ENCODE results near the gene PTK7.

The PTK7 gene

DNA sequence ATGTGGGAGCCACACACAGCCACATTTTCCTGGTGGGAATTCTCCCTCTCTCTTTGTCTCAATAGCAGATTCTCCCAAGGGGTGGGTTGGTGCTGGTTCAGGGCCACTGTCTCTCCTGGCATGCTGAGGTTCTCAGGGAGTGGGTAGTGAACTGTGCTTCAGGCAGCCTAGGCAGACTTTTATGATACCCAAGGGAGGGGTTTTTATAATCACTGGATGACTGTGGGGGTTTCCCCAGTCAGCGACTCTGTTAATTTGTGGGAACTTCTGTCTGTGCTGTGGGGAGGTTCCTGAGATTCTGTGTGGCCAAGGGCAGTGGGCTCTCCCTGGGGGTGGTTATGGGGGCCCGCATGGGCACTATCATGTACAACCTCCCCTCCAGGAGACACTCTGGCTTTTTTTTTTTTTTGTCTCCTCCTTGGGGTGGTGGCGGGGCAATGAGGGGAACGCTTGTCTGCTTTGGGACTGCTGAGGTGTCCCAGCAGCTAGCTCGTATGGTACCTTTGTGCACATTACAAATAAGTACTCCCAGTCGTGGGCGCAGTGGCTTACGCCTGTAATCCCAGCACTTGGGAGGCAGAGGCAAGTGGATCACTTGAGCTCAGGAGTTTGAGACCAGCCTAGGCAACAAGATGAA, 10.0 kb downstream of the PTK7 start:
- DNase-seq (ENCODE audit: extremely low read depth in 1 of 2, low read depth in 1 of 2) = no peak

DNA sequence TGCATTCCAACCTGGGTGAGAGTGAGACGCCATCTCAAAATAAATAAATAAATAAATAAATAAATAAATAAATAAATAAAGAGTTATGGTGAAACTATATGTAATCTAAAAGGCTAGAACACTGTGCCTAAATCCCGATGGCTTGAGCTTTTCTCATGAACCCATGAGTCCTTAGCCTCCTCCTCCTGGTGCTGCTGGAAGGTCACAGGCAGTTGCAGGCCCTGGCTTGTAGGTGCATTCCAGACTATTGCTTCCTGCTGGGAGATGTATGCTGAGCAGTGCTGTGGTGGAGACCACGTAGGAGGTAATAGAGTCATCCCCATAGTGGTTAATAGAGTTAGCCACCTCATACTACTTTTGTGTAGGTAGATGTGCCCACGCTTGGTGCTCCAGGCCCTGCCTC, 12.5 kb downstream of the PTK7 start:
- DNase-seq (ENCODE audit: extremely low read depth in 1 of 2, low read depth in 1 of 2) = no peak

DNA sequence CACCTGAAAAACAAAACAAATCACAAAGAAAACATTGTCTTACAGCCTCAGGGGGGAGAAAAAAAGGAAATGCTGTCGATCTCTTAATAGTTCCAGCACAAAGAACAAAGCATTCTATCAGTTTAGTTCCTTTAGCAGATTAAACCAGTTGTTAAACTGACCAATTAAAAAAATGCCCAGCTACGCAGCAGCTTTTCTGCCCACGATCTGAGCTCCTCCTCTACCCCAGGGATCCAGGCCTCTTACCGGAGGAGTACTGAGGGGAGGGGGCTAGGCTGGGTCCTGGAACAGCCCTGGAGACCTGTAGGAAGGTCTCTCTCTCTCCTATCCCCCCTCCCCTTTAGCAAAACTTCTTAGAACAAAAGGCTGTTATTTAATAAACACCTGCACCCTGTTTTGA, 13.4 kb downstream of the PTK7 start:
- no peak for DNase-seq (ENCODE audit: extremely low read depth in 1 of 2, low read depth in 1 of 2)

DNA sequence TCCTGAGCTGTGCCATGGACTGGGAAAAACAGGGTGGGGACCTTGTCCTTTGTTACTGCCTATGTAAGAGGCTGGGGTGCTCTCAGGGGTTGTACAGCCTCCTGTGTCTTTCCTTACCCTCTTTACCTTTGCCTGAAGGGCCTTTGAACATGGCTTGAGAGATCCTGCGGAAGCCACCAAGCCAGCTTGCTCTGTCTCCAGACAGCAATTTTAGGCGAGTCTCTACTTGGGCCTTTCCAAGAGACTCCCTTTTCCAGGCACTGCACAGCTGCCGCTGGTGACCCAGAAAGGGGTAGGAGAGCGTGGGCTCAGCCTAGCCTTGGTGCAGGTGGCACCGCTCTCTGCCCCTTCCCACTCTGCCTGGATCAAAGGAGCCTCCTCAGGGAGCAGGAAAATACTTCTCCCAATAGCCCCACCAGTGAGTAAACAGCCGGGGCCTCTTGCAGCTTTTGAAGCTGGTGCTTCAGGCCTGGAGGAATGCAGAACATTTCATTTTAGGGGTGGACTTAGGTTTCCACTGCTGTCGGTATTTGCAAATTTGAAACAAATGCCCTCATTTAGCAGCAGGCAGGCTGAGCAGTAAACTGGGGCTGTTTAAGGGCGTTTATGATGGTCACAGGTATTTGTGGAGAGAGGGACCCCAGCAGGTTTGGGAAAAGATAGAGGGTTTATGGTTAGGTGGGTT, 13.9 kb downstream of the PTK7 start:
- DNase-seq (ENCODE audit: extremely low read depth in 1 of 2, low read depth in 1 of 2) = no peak

DNA sequence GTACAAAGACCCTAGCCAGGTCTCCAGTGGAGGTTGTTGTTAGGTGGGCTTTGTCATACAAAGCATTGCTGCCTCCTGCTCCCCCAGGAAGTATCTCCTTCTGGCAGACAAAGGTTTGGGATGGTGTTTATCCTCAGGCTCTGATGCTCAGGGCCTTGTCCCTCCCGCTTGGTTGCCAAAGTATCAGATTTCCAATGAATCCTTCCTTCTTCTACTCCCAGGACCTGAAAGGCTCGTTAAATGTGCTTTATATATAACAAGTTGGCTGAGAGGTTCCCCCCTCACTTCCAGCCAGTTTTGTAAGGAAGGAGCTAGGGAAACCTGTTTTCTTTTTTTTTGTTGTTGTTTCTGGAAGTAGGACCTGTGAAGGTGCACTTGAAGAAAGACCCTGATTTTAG, 14.4 kb downstream of the PTK7 start:
- no peak for DNase-seq (ENCODE audit: extremely low read depth in 1 of 2, low read depth in 1 of 2)

DNA sequence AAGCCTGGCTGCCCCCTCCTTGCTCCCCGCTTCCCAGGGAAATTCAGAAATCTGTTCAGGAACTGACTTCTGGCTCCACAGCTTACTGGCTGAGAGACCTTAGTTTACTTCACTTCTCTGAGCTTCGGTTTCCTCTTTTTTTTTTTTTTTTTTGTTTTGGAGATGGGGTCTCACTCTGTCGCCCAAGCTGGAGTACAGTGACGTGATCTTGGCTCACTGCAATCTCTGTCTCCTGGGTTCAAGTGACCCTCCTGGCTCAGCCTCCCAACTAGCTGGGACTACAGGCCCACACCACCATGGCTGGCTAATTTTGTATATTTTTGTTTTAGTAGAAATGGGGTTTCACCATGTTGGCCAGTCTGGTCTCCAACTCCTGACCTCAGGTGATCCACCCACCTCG, 14.9 kb downstream of the PTK7 start:
- no peak for DNase-seq (ENCODE audit: extremely low read depth in 1 of 2, low read depth in 1 of 2)

DNA sequence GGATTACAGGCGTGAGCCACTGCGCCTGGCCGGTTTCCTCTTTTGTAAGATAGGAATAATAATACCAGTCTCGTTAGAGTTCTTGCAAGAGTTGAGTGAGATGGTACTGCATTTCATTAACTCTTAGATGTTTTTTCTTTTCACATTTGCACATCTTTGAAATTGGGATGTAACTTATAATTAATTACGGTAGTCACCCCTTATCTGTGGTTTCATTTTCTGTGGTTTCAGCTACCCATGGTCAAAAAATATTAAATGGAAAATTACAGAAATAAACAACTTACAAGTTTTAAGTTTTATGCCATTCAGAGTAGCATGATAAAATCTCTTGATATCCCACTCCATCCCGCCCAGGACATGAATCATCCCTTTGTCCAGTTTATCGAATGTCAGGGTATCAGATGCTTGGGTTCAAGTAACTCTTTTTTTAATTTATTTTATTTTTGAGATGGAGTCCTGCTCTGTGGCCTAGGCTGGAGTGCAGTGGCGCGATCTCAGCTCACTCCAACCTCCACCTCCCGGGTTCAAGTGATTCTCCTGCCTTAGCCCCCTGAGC, 15.4 kb downstream of the PTK7 start:
- no peak for DNase-seq (ENCODE audit: extremely low read depth in 1 of 2, low read depth in 1 of 2)

DNA sequence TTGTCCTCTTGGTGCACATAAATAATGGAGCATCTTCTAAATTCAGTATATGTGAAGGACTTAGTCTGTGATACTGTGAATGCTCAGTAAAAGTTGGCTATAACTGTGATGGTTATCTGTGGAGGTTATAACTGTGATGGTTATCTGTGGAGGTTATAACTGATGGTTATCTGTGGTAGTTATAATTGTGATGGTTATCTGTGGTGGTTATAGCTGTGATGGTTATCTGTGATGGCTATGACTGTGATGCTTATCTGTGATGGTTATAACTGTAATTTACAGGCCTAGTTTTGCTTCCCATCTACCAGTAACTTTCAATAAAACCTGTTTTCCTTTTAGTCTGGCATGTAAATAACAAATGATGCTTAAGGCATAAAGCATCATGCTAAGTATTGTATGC, 16.5 kb downstream of the PTK7 start:
- no peak for DNase-seq (ENCODE audit: extremely low read depth in 1 of 2, low read depth in 1 of 2)

DNA sequence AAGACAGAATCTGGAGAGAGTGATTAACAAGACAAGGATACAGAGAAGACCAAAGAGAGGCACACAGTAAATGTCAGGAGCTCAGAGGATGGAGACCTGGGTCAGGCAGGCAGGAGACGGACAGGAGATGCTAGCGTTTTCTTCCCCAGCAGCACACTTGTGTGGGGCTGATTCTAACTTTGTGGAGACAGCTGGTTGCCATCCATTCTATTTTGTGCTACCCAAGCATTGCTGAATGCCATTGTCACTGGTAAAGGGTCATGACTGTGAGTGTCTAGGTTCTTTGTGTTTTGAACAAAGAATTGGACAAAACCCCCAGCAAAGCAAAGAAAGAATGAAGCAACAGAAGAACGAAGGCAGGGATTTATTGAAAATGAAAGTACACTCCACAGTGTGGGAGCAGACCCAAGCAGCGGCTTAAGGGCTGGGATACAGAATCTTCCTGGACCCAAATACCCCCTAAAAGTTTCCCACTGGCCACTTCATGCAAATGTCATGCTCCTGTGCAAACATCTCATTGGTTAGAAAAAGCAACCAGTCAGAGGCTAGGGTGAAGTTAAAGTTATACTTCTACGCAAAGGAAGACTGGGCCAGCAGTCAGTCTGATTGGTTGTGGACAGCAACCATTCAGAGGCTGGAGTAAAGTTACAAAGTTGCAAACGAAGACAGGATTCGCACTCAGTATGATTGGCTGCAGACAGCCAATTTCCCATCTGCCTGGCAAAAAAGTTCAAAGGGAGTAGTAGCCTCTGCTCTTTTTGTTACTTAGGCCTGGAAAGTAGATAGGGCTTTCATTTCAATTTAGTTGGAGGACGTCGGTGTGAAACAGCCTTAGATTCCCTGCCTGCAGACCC, 17.5 kb downstream of the PTK7 start:
- no peak for DNase-seq (ENCODE audit: extremely low read depth in 1 of 2, low read depth in 1 of 2)

DNA sequence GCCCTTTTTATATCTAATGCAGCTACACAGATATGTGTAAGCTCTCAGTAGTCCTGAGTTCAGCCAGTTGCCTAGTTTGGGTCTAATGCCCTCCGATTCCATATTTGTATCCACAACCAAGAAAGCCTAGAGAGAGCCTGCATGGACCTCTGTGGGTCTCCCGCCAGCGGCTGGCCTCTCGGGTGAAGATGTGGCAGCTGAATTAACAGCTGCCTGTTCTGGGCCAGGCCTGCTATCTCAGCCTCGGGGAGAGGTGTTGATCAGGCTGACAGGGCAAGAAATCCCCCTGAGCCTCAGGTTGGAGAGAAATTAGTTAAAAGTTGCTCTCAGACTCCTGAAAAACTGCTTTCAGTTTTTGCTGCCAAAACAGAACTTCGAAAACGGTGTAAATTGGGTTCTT, 19.8 kb downstream of the PTK7 start:
- DNase-seq (ENCODE audit: extremely low read depth in 1 of 2, low read depth in 1 of 2) = no peak

DNA sequence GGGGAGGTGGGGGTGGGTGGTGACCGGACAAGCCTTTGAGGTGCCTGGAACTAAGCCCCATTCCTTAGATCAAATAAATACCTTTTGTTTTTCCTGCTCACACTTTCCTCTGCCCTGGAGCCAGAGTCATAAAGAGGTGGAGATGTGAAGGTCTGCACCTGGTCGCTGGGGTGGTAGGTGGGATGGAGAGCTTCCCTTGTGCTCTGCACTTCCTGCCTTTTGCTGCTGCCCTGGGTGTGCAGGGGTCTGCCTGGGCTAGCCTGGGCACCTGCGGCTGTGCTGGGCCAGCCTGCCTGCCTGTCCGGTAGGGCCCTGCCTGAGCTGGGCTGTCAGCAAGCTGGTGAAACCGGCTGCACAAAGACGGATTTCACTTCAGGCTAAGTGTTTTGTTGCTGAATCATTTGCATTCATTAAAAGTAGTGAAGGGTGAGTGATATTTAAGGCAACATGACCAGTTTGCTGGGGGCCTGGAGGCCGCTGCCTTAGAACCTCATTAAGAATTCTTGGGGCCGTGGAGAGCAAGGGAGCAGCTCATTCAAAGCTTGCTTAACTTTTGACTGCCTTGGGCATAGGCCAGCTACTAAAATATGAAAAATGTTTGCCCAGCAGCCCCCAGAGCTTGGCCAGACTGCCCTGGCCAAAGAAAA, 20.5 kb downstream of the PTK7 start:
- DNase-seq (ENCODE audit: extremely low read depth in 1 of 2, low read depth in 1 of 2) = no peak

DNA sequence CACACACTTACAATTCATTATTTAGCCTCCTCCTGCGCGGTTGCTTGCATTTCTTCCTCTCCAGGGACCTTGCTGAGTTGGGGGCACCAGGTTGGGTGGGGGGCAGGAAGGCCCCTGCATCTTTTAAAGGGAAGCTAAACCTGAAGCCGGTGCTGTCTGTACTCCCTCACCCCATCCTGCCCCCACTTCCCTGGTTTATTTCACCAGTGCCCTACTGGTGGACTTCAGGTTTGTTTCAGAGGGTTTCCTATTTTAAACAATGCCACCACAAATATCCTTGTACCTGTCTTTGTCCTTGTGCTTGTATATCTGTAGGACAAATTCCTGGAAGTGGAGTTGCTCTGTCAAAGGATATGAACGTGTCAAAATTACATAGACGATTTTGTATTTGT, 21.0 kb downstream of the PTK7 start:
- DNase-seq (ENCODE audit: extremely low read depth in 1 of 2, low read depth in 1 of 2) = no peak

DNA sequence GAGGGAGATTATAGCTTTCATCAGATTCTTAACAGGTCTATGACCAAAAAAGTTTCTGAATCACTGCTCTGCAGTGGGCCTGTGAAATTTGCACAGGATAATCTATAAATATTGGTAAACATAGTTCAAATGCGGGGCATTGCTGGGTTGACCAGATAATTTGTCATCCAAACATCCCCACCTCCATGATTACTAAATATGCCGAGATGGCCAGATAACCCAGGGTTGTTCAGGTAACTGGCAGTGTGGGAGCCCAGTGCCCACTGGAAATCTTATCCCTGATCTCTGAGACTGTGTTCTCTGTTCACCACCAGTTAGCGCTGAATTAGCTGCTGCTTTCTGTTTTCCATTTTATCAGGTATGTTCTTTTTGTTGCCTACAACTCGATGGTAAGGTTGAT, 21.4 kb downstream of the PTK7 start:
- DNase-seq (ENCODE audit: extremely low read depth in 1 of 2, low read depth in 1 of 2) = no peak

DNA sequence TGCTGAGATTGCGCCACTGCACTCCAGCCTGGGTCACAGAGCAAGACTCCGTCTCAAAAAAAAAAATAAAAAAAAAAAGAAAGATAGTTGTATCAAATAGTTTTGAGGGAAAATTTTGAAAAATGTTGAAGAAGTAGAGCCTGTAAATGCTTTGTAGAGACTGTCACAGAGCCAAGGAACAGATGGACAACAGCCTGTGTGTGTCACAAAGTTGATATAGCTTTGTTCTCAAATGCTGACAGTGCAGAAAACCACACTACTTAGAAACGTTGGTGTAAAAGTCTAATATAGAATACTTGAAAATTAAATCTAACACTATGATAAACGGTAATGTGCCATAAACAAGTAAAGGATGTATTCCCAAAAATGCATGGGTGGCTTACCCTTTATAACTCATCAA, 25.4 kb downstream of the PTK7 start:
- no peak for DNase-seq (ENCODE audit: extremely low read depth in 1 of 2, low read depth in 1 of 2)

DNA sequence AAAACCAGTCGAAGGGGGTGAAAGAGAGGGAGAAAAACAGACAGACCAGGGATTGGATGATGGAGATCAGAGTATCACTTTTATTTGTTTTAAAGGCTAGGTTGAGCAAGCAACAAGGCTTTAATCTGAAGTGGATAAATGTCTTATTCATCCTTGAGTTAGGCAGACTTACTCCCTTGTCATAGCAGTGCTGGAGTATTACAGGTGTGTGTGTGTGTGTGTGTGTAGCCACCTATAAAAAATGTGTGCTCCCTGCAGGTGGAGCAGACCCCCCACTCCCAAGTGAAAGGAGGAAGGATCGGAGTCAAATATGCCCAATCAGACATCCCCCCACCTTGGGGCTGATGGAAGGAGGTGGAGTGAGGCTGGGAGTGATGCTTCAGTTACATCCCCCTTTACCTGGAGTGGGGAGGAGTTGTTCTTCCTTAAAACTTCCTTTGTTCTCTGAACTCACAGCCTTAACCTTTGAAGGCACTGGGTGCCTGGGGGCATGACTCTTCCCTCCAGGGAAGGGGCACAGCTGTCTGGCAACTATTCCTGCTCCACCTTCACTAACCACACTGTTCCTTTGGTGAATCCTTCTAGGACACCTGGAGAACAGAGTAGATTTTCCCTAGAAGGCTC, 27.3 kb downstream of the PTK7 start:
- DNase-seq (ENCODE audit: extremely low read depth in 1 of 2, low read depth in 1 of 2) = no peak

DNA sequence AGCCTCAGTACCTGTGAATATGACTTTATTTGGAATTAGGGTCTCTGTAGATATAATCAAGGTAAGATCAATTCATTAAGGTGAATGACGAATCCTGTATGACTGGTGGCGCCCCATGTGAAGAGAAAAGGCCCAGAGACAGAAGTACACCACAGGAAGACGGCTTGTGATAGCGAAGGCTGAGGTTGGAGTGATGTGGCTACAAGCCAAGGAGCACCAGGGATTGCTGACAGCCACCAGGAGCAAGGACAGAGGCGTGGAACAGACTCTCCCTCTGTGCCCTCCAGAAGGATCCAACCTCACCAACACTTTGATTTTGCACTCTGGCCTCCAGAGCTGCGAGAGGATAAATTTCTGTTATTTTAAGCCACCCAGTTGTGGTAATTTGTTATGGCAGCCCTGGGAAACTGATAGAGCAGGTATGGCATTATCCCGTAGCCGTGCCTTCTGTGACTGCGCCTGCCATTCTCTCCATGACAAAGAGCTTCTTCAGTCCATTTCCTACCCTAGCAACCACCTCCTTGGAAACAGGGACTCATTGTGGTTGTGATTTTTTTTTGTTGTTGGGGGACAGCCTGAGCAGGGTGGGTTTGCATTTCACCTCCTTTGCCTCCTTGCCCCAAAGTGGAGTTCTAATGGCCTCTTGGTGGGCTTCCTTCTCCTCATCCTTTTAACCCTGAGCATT, 29.6 kb downstream of the PTK7 start:
- no peak for DNase-seq (ENCODE audit: extremely low read depth in 1 of 2, low read depth in 1 of 2)

DNA sequence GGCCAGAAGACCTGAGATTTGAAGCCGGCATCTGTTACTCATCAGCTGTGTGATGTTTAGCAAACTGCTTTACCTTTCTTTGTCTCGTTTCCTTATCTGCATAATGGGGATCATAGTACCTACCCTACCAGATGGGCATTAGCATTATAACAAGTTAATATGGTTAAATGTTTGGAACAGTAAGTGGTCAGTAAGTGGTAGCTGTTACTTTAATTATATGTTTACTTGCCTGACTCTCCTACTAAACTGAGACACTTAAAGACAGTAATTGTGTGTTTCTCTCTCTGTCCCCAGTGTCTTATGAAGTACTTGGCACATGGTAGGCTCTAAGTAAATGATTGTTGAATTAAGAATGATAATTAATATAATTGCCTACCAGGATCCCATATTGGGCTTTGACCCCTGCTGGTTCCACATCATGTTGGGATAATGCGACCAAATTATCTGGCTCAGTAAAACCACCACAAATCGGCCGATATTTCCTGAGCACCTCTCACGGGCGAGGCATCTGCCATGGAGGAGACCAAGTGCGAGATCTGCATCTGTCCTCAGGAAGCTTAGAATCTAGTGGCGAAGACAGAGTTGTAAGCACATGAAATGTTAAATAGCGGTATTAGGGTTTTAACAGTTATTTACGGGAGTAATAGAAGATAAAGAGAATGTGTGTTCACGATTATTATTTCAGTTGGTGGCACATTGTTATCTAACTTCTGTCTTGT, 31.4 kb downstream of the PTK7 start:
- DNase-seq (ENCODE audit: extremely low read depth in 1 of 2, low read depth in 1 of 2) = no peak

DNA sequence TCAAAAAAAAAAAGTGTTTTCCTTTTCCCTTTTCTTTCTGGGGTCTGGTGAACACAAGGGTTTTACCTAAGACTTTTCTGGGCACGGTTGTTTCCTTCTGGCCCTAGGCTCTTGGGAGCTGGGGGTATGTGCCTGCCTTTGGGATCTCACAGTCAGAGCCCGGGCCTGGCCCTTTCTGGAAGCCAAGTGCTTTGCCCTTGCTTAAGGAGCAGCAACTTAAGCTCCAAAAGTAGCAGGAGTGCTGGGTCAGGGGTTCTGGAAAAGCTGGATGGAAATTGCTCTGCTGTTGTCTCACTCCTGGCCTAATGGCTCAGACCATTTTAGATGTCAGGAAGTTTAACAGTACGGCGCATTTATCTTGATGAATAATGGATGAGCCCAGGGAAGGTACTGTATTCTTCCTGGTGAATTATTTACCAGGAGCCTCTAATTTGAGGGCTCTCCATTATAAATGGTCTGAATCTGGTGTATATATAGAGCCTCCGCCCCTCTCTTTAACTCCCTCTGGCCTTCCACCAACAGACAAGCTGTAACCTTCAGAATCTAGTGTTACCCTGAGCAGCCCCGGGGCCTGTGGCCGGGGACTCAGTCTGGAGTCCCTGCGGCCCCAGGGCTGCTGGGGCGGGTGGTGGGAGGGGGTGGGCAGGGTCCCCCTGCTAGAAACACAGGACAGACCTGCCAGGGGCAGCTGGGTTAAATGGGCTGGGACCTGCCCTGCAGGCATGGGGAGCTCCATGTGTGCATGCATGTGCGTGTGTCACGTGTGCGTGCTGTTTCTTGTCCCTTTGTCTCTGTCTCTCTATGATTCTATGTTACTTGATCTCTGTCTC, 37.5 kb downstream of the PTK7 start:
- DNase-seq (ENCODE audit: extremely low read depth in 1 of 2, low read depth in 1 of 2) = no peak

DNA sequence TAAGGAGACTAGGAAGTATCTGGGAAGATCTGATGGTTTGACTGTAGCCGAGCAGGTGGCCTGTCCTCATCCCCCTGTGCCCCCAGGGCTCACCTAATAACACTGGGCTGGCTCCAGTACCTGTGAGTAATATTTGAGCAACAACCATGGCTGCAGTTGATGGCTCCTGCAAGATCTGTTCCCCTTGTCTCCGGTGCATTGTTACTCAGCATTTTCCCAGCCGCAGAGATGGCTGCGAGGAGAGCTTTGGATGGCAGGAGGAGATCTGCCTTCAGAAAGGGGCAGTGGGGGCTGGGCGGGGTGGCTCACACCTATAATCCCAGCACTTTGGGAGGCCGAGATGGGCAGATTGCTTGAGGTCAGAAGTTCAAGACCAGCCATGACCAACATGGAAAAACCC, 39.3 kb downstream of the PTK7 start:
- no peak for DNase-seq (ENCODE audit: extremely low read depth in 1 of 2, low read depth in 1 of 2)
